CD4-positive, alpha-beta T cell (primary cell): ENCODE data around the gene C11orf65. TPM values are rescaled to one million over a fixed set of nuclear protein-coding genes. Genes with fewer than 3 reads are reported as not detected.
A peak's percentile ranks its signal among the peaks of the same experiment; 100 is the strongest.

ENCODE experiments used
- ATAC-seq: fragments of 200-7000 bp; cut with Tn5 transposase; one replicate; pipeline ENCODE4 v1.10.0; 2022; ENCODE audit warnings: mild to moderate bottlenecking; ENCODE audit not compliant: poor library complexity
- CTCF ChIA-PET: fragments of 350-600 bp; sonication (Branson Sonifier 250); formaldehyde crosslinking; loops from one replicate; lab custom pipeline; 2021; ENCODE audit warnings: antibody characterized with exemption, inconsistent platforms; lab: Charles Lee
- POLR2A ChIA-PET: fragments of 350-600 bp; sonication (Branson Sonifier 250); formaldehyde crosslinking; loops from one replicate; lab custom pipeline; 2021; ENCODE audit warnings: antibody characterized with exemption, inconsistent platforms; lab: Charles Lee
- DNase-seq, 14 experiments: peaks; one replicate each; pipeline ENCODE4 v3.0.0-alpha.2; 2013 to 2020; ENCODE audit warnings: mixed read lengths in 2 of 14
- H3K27ac ChIP-seq, 2 donors: one replicate each; pipeline versions ENCODE4 v1.5.1 to v1.7.0; 2013; ENCODE audit warnings: low read length in 2 of 2, low read depth in 1 of 2, mild to moderate bottlenecking in 1 of 2
- H3K27me3 ChIP-seq, 2 experiments: 1 replicate in 1 of 2; 2 replicates in 1 of 2; pipeline versions ENCODE4 v1.6.1 to v1.7.0; 2013; ENCODE audit warnings: low read length in 2 of 2, control low read depth in 1 of 2, mild to moderate bottlenecking in 1 of 2, moderate library complexity in 1 of 2; ENCODE audit not compliant: insufficient read depth in 2 of 2, control insufficient read depth in 1 of 2
- H3K36me3 ChIP-seq: one replicate; pipeline ENCODE4 v1.6.1; 2013; ENCODE audit warnings: low read length, control low read depth; ENCODE audit not compliant: insufficient read depth
- H3K4me1 ChIP-seq: one replicate; pipeline ENCODE4 v1.6.1; 2013; ENCODE audit warnings: low read length, control low read depth; ENCODE audit not compliant: insufficient read depth
- H3K4me3 ChIP-seq: one replicate; pipeline ENCODE4 v1.5.1; 2013; ENCODE audit warnings: mild to moderate bottlenecking, low read length, moderate library complexity
- H3K9me3 ChIP-seq, 2 experiments: 1 replicate in 1 of 2; 2 replicates in 1 of 2; pipeline versions ENCODE4 v1.6.1 to v1.7.0; 2013; ENCODE audit warnings: low read length in 2 of 2, mild to moderate bottlenecking in 2 of 2, control low read depth in 1 of 2, moderate library complexity in 1 of 2; ENCODE audit not compliant: control insufficient read depth in 1 of 2, insufficient read depth in 1 of 2
- H3K27ac Mint-ChIP-seq: one replicate; pipeline ENCODE4 v1.8.0; 2020; ENCODE audit warnings: mixed read lengths
- H3K27me3 Mint-ChIP-seq: one replicate; pipeline ENCODE4 v1.8.0; 2021; ENCODE audit warnings: mixed read lengths
- H3K36me3 Mint-ChIP-seq: one replicate; pipeline ENCODE4 v1.8.0; 2021; ENCODE audit warnings: low read depth, mixed read lengths
- H3K4me1 Mint-ChIP-seq: one replicate; pipeline ENCODE4 v1.8.0; 2021; ENCODE audit warnings: low read depth, mixed read lengths
- H3K4me3 Mint-ChIP-seq: one replicate; pipeline ENCODE4 v1.8.0; 2020; ENCODE audit warnings: mild to moderate bottlenecking, mixed read lengths
- H3K9me3 Mint-ChIP-seq: one replicate; pipeline ENCODE4 v1.8.0; 2020; ENCODE audit warnings: mixed read lengths
- intact Hi-C, 2 experiments: fragments of 100-400 bp; cut with DNase I in 1 of 2; cut with micrococcal nuclease in 1 of 2; formaldehyde crosslinking; loops; one replicate each; pipeline versions ENCODE4 v1.15.1 to v1.9.0; 2023 to 2025; cut with DNase I, micrococcal nuclease
- total RNA-seq, 174 experiments: library from RNA in 2 of 174; stranded (reverse) in 2 of 174; gene quantifications; one replicate each; pipeline ENCODE4 v1.2.3 and lab custom pipeline; 2021 to 2026
- TF ChIP-seq, protein P1 (sequence below): fragments of 200-600 bp; IDR thresholded peaks from one replicate; pipeline ENCODE4 v1.8.0; 2022; ENCODE audit warnings: antibody characterized with exemption, mild to moderate bottlenecking

The C11orf65 gene
- total RNA-seq, 2 experiments from 2014 or later, result 0.30 to 0.75 TPM

DNA sequence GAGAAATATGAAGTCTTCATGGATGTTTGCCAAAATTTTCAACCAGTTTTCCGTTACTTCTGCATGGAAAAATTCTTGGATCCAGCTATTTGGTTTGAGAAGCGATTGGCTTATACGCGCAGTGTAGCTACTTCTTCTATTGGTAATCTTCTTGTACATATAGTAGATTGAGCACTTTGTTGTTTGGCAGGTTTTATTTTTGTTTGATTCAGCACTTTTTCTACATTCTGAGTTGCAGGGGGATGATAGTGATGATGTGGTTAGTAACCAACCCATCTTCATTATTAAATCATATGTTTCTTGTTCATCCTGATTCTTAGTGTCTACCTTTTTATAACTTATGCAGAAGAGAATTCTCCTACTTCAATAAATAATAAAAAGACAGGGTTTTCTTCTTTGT, 121.6 kb downstream of the C11orf65 start:
- Mint-ChIP-seq H3K4me3 (no peak overlapping the region), H3K4me1 (peaks cover 29% of the 10 kb centered on the region), H3K27me3 (no peaks in the 10 kb centered on the region), H3K36me3 (peaks cover 90% of the 10 kb centered on the region), H3K9me3 (no peaks in the 10 kb centered on the region), H3K27ac (peak overlapping the region; percentile 52)
- TF ChIP-seq, protein P1, sequence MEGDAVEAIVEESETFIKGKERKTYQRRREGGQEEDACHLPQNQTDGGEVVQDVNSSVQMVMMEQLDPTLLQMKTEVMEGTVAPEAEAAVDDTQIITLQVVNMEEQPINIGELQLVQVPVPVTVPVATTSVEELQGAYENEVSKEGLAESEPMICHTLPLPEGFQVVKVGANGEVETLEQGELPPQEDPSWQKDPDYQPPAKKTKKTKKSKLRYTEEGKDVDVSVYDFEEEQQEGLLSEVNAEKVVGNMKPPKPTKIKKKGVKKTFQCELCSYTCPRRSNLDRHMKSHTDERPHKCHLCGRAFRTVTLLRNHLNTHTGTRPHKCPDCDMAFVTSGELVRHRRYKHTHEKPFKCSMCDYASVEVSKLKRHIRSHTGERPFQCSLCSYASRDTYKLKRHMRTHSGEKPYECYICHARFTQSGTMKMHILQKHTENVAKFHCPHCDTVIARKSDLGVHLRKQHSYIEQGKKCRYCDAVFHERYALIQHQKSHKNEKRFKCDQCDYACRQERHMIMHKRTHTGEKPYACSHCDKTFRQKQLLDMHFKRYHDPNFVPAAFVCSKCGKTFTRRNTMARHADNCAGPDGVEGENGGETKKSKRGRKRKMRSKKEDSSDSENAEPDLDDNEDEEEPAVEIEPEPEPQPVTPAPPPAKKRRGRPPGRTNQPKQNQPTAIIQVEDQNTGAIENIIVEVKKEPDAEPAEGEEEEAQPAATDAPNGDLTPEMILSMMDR, result no peak
- ATAC-seq (no peak), DNase-seq (no peak)
- ChIA-PET POLR2A (no interaction called here), CTCF (no interaction called here)
- Histone ChIP-seq H3K9me3 (no peaks in the 10 kb centered on the region), H3K4me1 (no peaks in the 10 kb centered on the region), H3K36me3 (peaks cover 72% of the 10 kb centered on the region), H3K27ac (no peak overlapping the region), H3K4me3 (no peak overlapping the region), H3K27me3 (no peaks in the 10 kb centered on the region)
- intact Hi-C loops, result loop anchor here in 1 of 2 experiments (10.0 kb wide), 1 partner anchor 299 kb away; no protein-coding TSS in a partner anchor

DNA sequence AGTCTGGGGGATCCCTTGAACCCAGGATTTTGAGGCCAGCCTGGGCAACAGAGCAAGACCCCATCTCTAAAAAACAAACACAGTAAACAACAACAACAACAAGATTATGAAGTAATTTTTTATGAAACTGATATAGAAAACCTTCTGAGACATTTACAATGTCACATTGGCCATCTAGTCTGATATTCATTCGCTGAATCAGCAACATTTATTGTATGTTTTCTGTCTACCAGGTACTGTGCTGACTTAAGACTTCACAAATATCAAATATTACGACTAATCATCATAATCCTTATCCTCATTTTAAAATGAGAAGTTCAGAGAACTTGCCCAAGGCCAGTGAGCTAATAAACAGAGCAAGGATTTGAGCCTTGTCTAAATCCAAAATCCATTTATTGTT, 123.6 kb downstream of the C11orf65 start:
- TF ChIP-seq, protein P1, result no peak
- POLR2A ChIA-PET, result no interaction called here
- Mint-ChIP-seq H3K27me3 (no peaks in the 10 kb centered on the region), H3K4me1 (peaks cover 37% of the 10 kb centered on the region), H3K9me3 (no peaks in the 10 kb centered on the region), H3K4me3 (no peak overlapping the region), H3K36me3 (peaks cover 83% of the 10 kb centered on the region), H3K27ac (peak overlapping the region; percentile 76)
- Histone ChIP-seq H3K36me3 (peaks cover 61% of the 10 kb centered on the region), H3K27me3 (no peaks in the 10 kb centered on the region), H3K9me3 (no peaks in the 10 kb centered on the region), H3K4me3 (no peak overlapping the region), H3K4me1 (no peaks in the 10 kb centered on the region), H3K27ac (no peak overlapping the region)
- CTCF ChIA-PET, result no interaction called here
- ATAC-seq (no peak), DNase-seq (no peak)
- intact Hi-C loops, result loop anchor here in 1 of 2 experiments (10.0 kb wide), 1 partner anchor 301 kb away; no protein-coding TSS in a partner anchor

DNA sequence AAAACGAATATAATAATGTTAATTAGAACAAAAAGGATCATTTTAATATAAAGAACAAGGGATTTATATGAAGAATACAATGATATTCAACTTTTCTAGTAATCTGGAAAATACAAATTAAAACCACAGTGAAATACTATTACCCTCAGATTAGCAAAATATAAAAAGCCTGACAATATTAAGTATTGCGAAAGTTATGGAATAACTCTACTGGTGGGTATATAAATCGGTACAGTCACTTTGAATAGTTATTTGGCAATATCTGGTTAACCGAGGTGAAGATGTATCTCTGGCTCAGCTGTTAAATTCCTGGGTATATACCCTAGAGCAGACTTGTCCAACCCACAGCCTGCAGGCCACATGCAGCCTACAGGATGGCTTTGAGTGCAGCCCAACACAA, 125.7 kb downstream of the C11orf65 start:
- no peak for DNase-seq
- peaks cover 61% of the 10 kb centered on the region for H3K36me3 ChIP-seq
- ATAC-seq, result no peak
- no peak overlapping the region for H3K4me3 ChIP-seq
- Mint-ChIP-seq H3K4me3 (no peak overlapping the region), H3K27me3 (no peaks in the 10 kb centered on the region), H3K27ac (peak overlapping the region; percentile 74), H3K36me3 (peaks cover 81% of the 10 kb centered on the region), H3K4me1 (peaks cover 44% of the 10 kb centered on the region), H3K9me3 (no peaks in the 10 kb centered on the region)
- H3K4me1 ChIP-seq, result no peaks in the 10 kb centered on the region
- TF ChIP-seq, protein P1, result no peak
- no peaks in the 10 kb centered on the region for H3K27me3 ChIP-seq
- intact Hi-C loops, result loop anchor here (1.0 to 10.0 kb wide), 2 partner anchors 303 to 307 kb away; no protein-coding TSS in a partner anchor
- no peaks in the 10 kb centered on the region for H3K9me3 ChIP-seq
- no peak overlapping the region for H3K27ac ChIP-seq
- CTCF ChIA-PET, result interaction anchor here (1.3 to 1.5 kb wide), 2 partner anchors 9 to 119 kb away, joined by 3 to 6 read pairs; partner anchors contain the start of gene ATM
- POLR2A ChIA-PET, result interaction anchor here (1.5 kb wide), 1 partner anchor 120 kb away, joined by 4 read pairs; the partner anchor contains the start of gene NPAT
